Erythroblast (primary cell): Measurements from ENCODE around the gene C19orf85.

Source experiments
- GATA1 ChIP-seq: IDR thresholded peaks from 2 replicates; pipeline ENCODE4 v1.6.1; 2011; ENCODE audit warnings: low read depth, mild to moderate bottlenecking, control low read depth, low read length, moderate library complexity
- POLR2A ChIP-seq: IDR thresholded peaks from 2 replicates; pipeline ENCODE4 v1.6.1; 2011; ENCODE audit warnings: mild to moderate bottlenecking, low read length

DNA sequence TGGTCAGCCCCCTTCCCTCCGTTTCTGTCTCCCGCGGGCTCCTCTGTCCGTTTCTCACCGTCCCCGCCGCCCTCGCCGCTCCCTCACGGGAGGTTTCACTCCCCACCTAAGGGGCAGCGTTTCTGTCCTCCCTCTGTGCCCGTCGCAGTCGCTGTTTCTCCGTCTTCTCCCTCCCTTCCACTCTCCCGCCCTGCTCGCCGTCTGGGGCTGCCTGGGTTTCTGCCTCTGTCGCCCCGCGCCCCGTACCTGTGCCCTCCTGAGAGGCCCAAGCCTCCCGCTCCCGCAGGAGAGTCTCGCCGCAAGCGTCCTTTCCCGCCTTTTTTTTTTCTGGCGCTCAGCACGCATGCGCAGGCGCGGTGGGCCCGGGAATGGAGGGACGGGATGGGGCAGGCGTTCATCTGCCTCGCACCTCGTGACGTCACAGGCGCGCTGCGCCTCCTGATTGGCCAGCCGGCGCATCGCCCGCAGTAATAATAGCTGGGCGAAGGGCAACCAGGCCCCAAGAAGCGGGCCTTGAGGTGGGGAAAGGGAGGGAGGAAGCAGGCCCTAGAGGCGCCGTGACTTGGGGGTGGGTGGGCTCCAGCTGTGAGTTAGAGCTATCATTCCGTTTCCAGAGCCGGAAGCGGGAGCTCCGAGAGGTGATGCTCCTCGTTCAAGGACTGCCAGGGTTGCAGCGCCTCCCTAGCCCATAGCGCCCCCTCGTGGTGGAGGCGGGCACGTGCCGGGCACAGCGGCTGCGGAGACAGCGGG, 39.1 kb upstream of the C19orf85 start:
- TF ChIP-seq POLR2A, result no peak
- no peak for TF ChIP-seq GATA1
